ENCODE measurements around the gene POU2AF3. TPM values are rescaled to one million over a fixed set of nuclear protein-coding genes. Genes with fewer than 3 reads are reported as not detected.
"Not testable (repeated sequence)": the region's sequence is repeated elsewhere in the genome, so short reads cannot be mapped to it uniquely, and the experiment has no call there.

POU2AF3 gene
- total and polyA plus RNA-seq, 8 donors, result 1.1 to 15.7 (median 2.2) TPM

GRCh38 chr11:111259896-111260295, 38.5 kb upstream of the POU2AF3 start:
- Histone ChIP-seq H3K4me3 (no peak overlapping the region), H3K36me3 (no peaks in the 10 kb centered on the region), H3K27ac (no peak overlapping the region), H3K27me3 (no peaks in the 10 kb centered on the region), H3K9me3 (no peaks in the 10 kb centered on the region), H3K4me1 (no peaks in the 10 kb centered on the region)
- TF ChIP-seq CTCF (IDR thresholded peaks at IDR 0.05), result no peak
- ATAC-seq, result no peak
- DNase-seq, result no peak
- 89 to 90% methylated on average over 4 of the region's 4 CpGs for WGBS, 2 donors
- intact Hi-C loops (cut with DNase I), result no loop called here
- no peak for FAIRE-seq

GRCh38 chr11:111260811-111261210, 37.5 kb upstream of the POU2AF3 start:
- 86 to 96% methylated on average over 4 of the region's 4 CpGs for WGBS, 2 donors
- no peak overlapping the region for H3K27ac ChIP-seq
- TF ChIP-seq CTCF (IDR thresholded peaks at IDR 0.05), result no peak
- DNase-seq, result no peak
- no peaks in the 10 kb centered on the region for H3K9me3 ChIP-seq
- H3K36me3 ChIP-seq, result no peaks in the 10 kb centered on the region
- no peak for FAIRE-seq
- no peaks in the 10 kb centered on the region for H3K27me3 ChIP-seq
- ATAC-seq, result no peak
- H3K4me1 ChIP-seq, result no peaks in the 10 kb centered on the region
- intact Hi-C loops (cut with DNase I), result no loop called here
- no peak overlapping the region for H3K4me3 ChIP-seq

GRCh38 chr11:111264646-111265045, 33.7 kb upstream of the POU2AF3 start:
- no peak overlapping the region for H3K27ac ChIP-seq
- no peak overlapping the region for H3K4me3 ChIP-seq
- 73 to 100% methylated on average over 1 of the region's 1 CpG for WGBS, 2 donors
- FAIRE-seq, result no peak
- H3K9me3 ChIP-seq, result no peaks in the 10 kb centered on the region
- H3K4me1 ChIP-seq, result no peaks in the 10 kb centered on the region
- H3K27me3 ChIP-seq, result no peaks in the 10 kb centered on the region
- no peak for ATAC-seq
- DNase-seq, result no peak
- H3K36me3 ChIP-seq, result no peaks in the 10 kb centered on the region
- intact Hi-C loops (cut with DNase I), result no loop called here
- no peak for TF ChIP-seq CTCF (IDR thresholded peaks at IDR 0.05)

- no peak for TF ChIP-seq CTCF (IDR thresholded peaks at IDR 0.05)
Measured at GRCh38 chr11:111265421-111265820, 32.9 kb upstream of the POU2AF3 start.

GRCh38 chr11:111268303-111268702, 30.0 kb upstream of the POU2AF3 start:
- ATAC-seq; intact Hi-C loops (cut with DNase I); H3K4me3 ChIP-seq; H3K27me3 ChIP-seq; FAIRE-seq; H3K36me3 ChIP-seq; H3K4me1 ChIP-seq; H3K9me3 ChIP-seq; H3K27ac ChIP-seq; DNase-seq: not testable (repeated sequence)
- 59 to 83% methylated on average over 4 of the region's 4 CpGs for WGBS, 2 donors

More at GRCh38 chr11:111265421-111265820, 32.9 kb upstream of the POU2AF3 start:
- no peak for DNase-seq
- Histone ChIP-seq H3K36me3 (no peaks in the 10 kb centered on the region), H3K4me1 (no peaks in the 10 kb centered on the region), H3K4me3 (no peak overlapping the region), H3K27me3 (no peaks in the 10 kb centered on the region), H3K27ac (no peak overlapping the region), H3K9me3 (no peaks in the 10 kb centered on the region)
- ATAC-seq, result no peak
- WGBS, 2 donors, result 83 to 94% methylated on average over 2 of the region's 2 CpGs
- intact Hi-C loops (cut with DNase I), result no loop called here
- FAIRE-seq, result no peak
